Small intestine (tissue), 7 donors: ENCODE data around the gene FBLN1. TPM values are rescaled to one million over a fixed set of nuclear protein-coding genes. Genes with fewer than 3 reads are reported as not detected.

ENCODE experiments used
- DNase-seq, 2 donors: peaks; one replicate each; pipeline versions ENCODE4 v3.0.0 to v3.0.0-alpha.2; 2013
- FAIRE-seq: peaks from 2 replicates; lab custom pipeline; 2012; peaks lifted over from hg19 to GRCh38; lab: Jason Lieb, UNC
- H3K27ac ChIP-seq, 3 donors: one replicate each; pipeline ENCODE4 v1.5.1; 2013; ENCODE audit warnings: low read length in 2 of 3, mild to moderate bottlenecking in 2 of 3, control low read depth in 1 of 3, inconsistent platforms in 1 of 3, low read depth in 1 of 3, moderate library complexity in 1 of 3
- H3K27me3 ChIP-seq, 3 donors: one replicate each; pipeline ENCODE4 v1.6.1; 2013; ENCODE audit warnings: low read length in 3 of 3, inconsistent platforms in 1 of 3; ENCODE audit not compliant: control insufficient read depth in 3 of 3, insufficient read depth in 3 of 3
- H3K36me3 ChIP-seq, 3 donors: one replicate each; pipeline ENCODE4 v1.6.1; 2013; ENCODE audit warnings: low read length in 3 of 3, inconsistent platforms in 1 of 3, low read depth in 1 of 3, mild to moderate bottlenecking in 1 of 3, moderate library complexity in 1 of 3; ENCODE audit not compliant: control insufficient read depth in 3 of 3, insufficient read depth in 2 of 3
- H3K4me1 ChIP-seq, 3 donors: one replicate each; pipeline ENCODE4 v1.6.1; 2013; ENCODE audit warnings: low read length in 2 of 3, inconsistent platforms in 1 of 3, low read depth in 1 of 3, mild to moderate bottlenecking in 1 of 3, moderate library complexity in 1 of 3; ENCODE audit not compliant: control insufficient read depth in 3 of 3, insufficient read depth in 2 of 3
- H3K4me3 ChIP-seq, 3 donors: one replicate each; pipeline ENCODE4 v1.5.1; 2013; ENCODE audit warnings: low read length in 3 of 3, control low read depth in 1 of 3, inconsistent platforms in 1 of 3, low read depth in 1 of 3, mild to moderate bottlenecking in 1 of 3, moderate library complexity in 1 of 3
- H3K9me3 ChIP-seq, 2 donors: one replicate each; pipeline ENCODE4 v1.6.1; 2013; ENCODE audit warnings: low read depth in 1 of 2, low read length in 1 of 2; ENCODE audit not compliant: control insufficient read depth in 2 of 2, insufficient read depth in 1 of 2
- WGBS, 3 donors: extraction: QIAGEN DNeasy Blood & Tissue Kit; methylation state at CpG; one replicate each; pipeline ENCODE4 v1.1.7; 2013; 5-methylcytosine and 5-hydroxymethylcytosine counted together
- polyA plus RNA-seq, 4 donors: library from polyadenylated mRNA; stranded (reverse) in 3 of 4; unstranded in 1 of 4; fragments of 200-250 nt in 3 of 4; fragments of 120-200 nt in 1 of 4; gene quantifications; one replicate each; pipeline versions ENCODE4 v1.2.1 to v1.2.3, GENCODE V29; 2013
- donor health status: healthy with polysubstance abuse.
- donor health status: control.
- donor health status: control.
- donor health status: Bipolar disorder and iron deficiency.
- donor health status: healthy.

Gene FBLN1
- polyA plus RNA-seq, 4 donors: 0.89 to 144 (median 55.0) TPM

DNA sequence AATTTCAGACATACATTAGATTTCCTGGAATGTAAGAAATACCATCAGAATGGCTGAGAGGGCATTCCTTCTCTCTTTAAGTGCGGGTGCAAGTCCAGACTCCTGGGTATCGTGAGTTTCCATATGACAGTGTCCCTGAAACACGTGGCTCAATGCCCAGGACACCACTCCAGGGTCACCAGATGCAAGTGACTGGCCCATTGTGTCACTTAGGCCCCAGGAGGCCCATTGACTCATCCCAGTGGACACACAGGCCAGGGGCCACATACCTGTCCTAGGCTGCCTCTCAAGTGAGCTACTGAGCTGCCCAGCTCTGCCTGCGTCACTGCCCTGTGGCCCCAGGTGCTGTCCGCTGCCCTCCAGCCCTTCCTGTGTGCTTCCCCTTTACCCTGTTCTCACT lies 18.5 kb downstream of the FBLN1 start:
- Histone ChIP-seq H3K4me3 (no peak overlapping the region), H3K4me1 (no peaks in the 10 kb centered on the region), H3K27me3 (no peaks in the 10 kb centered on the region), H3K27ac (no peak overlapping the region), H3K36me3 (peaks cover 0 to 46% (median 0%) of the 10 kb centered on the region in 3 donors), H3K9me3 (no peaks in the 10 kb centered on the region)
- DNase-seq: no peak
- WGBS, 3 donors: 66 to 87% (median 76%) methylated on average over 5 of the region's 5 CpGs
- no peak for FAIRE-seq

DNA sequence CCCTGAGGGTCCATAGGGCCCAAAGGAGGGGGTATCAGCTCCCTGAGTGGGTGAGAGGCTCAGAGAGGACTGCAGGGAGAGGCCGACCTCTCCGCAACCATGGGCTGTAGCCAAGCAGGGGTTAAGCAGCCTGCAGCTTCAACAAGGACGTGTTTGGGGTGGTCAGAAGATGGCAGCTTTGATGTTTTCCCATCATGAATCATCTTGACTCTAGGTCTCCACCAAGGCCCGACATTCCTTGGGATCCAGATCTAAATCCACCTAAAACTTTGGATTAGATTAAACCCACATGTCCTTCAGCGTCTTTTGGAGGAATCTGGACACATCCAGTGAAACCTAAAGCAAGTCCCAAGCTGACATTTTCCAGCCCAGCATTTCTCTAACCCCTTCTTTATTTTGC lies 19.8 kb downstream of the FBLN1 start:
- H3K36me3 ChIP-seq: peaks cover 0 to 52% (median 0%) of the 10 kb centered on the region in 3 donors
- H3K27ac ChIP-seq: no peak overlapping the region
- no peak overlapping the region for H3K4me3 ChIP-seq
- DNase-seq (no peak), FAIRE-seq (no peak)
- H3K9me3 ChIP-seq: no peaks in the 10 kb centered on the region
- H3K4me1 ChIP-seq: no peaks in the 10 kb centered on the region
- 66 to 71% (median 67%) methylated on average over 5 of the region's 5 CpGs for WGBS, 3 donors
- no peaks in the 10 kb centered on the region for H3K27me3 ChIP-seq

DNA sequence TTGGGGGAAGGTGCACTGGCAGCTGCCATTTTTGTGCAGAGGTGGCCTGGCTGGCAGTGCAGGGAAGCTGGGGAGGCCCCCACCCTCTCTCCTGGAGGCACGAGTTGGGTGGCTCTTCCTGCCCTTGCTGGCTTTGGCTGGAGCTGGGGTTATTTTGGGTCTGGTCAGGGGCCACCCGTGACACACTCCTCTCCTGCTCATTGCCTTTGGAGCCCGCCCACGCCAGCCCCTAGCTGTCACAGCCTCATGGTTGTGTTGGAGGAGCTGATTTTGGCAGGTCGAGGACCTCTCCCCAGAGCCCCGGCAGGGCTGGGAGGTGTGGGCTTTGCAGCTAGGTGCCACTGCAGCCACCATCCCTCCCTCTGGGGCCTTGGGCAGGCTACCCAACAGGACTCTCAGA lies 21.5 kb downstream of the FBLN1 start:
- DNase-seq (no peak), FAIRE-seq (no peak)
- Histone ChIP-seq H3K4me1 (no peaks in the 10 kb centered on the region), H3K9me3 (no peaks in the 10 kb centered on the region), H3K4me3 (no peak overlapping the region), H3K27me3 (no peaks in the 10 kb centered on the region), H3K36me3 (peaks cover 0 to 50% (median 0%) of the 10 kb centered on the region in 3 donors), H3K27ac (no peak overlapping the region)
- 58 to 68% (median 64%) methylated on average over 6 of the region's 6 CpGs for WGBS, 3 donors

DNA sequence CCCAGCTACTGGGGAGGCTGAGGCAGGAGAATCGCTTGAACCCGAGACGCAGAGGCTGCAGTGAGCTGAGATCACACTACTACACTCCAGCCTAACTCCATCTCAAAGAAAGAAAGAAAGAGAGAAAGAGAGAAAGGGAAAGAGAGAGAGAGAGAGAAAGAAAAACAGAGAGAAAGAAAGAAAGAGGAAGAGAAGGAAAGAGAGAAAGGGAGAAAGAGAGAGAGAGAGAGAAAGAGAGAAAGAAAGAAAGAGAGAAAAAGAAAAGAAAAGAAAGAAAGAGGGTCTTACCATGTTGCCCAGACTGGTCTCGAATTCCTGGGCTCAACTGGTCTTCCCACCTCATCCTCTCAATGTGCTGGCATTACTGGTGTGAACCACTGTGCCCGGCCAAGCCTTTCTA lies 22.3 kb downstream of the FBLN1 start:
- H3K9me3 ChIP-seq: no peaks in the 10 kb centered on the region
- no peaks in the 10 kb centered on the region for H3K27me3 ChIP-seq
- H3K4me1 ChIP-seq: no peaks in the 10 kb centered on the region
- DNase-seq (no peak), FAIRE-seq (no peak)
- no peak overlapping the region for H3K4me3 ChIP-seq
- H3K27ac ChIP-seq: no peak overlapping the region
- WGBS, 3 donors: 68 to 91% (median 76%) methylated on average over 5 of the region's 5 CpGs
- H3K36me3 ChIP-seq: peaks cover 0 to 49% (median 0%) of the 10 kb centered on the region in 3 donors

DNA sequence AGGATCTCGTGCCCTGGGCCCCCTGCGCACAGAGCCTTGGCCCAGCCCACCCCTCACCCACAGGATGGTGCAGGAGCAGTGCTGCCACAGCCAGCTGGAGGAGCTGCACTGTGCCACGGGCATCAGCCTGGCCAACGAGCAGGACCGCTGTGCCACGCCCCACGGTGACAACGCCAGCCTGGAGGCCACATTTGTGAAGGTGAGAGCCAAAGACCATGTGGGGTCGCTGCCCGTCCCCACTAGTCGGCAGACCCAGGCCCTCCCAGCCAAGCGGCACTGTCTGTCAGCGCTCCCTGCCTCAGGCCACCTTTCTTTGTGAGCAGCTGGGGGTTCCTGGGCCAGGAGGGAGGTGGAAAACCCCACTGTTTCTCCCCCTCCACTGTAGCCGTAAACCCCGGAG lies 22.8 kb downstream of the FBLN1 start:
- H3K27ac ChIP-seq: no peak overlapping the region
- no peaks in the 10 kb centered on the region for H3K27me3 ChIP-seq
- no peak overlapping the region for H3K4me3 ChIP-seq
- no peaks in the 10 kb centered on the region for H3K9me3 ChIP-seq
- FAIRE-seq (no peak), DNase-seq (no peak)
- WGBS, 3 donors: 63 to 86% (median 81%) methylated on average over 9 to 15 of the region's 15 CpGs
- no peaks in the 10 kb centered on the region for H3K4me1 ChIP-seq
- H3K36me3 ChIP-seq: peaks cover 0 to 51% (median 0%) of the 10 kb centered on the region in 3 donors

DNA sequence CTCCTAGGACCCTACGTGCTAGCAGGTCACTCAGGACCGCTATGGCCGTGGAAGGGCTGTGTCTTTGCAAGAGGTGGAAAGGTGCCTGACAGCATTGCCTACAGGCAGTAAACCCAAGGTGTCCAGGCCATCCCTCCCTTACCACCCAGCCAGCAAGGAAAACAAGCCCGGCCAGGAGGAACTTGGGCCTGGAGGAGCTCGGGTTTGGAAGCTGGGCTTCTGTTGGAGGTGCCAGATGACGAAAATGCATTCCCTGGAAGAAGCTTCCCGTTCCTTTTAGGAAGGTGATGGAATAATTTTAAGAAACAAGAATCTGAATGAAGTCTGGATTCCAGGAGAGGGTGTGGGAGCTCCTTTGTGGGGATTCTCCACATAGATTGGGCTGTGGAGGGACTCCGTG lies 23.6 kb downstream of the FBLN1 start:
- H3K4me1 ChIP-seq: no peaks in the 10 kb centered on the region
- H3K27ac ChIP-seq: peak overlapping the region in 1 of 3 donors; percentile 58
- H3K36me3 ChIP-seq: peaks cover 0 to 51% (median 0%) of the 10 kb centered on the region in 3 donors
- H3K9me3 ChIP-seq: no peaks in the 10 kb centered on the region
- DNase-seq: no peak
- WGBS, 3 donors: 76 to 82% (median 81%) methylated on average over 8 of the region's 8 CpGs
- no peaks in the 10 kb centered on the region for H3K27me3 ChIP-seq
- no peak for FAIRE-seq
- H3K4me3 ChIP-seq: no peak overlapping the region

DNA sequence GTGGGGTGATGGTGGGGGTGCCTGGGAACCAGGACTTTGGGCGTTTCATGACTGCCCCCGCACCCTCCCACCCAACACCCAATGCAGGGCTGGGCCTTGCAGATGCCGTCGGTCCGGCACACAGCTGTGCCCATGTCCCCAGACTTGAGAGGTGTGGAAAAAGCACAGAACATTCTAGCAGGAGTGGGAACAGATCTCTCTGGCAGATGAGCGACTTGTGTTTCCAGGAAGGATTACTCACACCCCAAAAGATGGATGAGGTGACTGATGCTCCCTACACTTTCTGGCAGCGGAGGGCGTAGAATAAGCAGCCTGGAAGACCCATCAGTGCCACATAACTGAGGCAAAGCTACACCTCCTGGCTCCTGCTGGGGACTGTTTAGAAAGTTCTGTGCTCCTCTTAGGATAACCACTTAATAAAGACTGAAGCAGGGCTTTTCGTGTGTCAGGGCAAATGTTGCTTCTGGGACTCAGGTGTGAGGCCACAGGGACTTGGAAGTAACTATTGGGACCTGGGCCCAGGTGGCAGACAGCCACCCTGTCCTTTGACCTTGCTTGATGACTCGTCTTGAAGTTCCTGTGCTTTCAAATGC lies 24.2 kb downstream of the FBLN1 start:
- no peak for DNase-seq
- FAIRE-seq: no peak
- Histone ChIP-seq H3K36me3 (peaks cover 0 to 54% (median 0%) of the 10 kb centered on the region in 3 donors), H3K9me3 (no peaks in the 10 kb centered on the region), H3K4me1 (no peaks in the 10 kb centered on the region), H3K27me3 (no peaks in the 10 kb centered on the region), H3K27ac (no peak overlapping the region), H3K4me3 (no peak overlapping the region)
- 69 to 71% (median 71%) methylated on average over 10 of the region's 10 CpGs for WGBS, 3 donors

DNA sequence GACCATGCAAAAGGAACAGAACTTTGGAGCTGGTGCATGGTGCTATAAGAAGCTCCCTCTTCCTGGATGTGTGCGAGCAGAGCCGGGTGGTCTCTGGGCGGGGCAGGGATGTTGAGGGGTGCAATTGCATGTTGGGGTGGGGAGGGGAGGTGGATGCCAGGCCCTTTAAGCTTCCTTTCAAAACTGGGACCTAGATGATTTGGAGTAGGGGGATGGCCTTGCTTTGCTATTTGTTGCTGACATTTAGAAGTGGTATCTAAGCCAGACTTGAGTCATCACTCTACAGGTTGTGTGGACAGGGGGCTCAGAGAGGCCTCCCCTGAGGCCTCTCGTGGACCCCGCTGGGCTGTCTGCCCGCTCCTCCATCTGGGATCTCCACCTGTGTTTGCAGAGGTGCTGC lies 24.8 kb downstream of the FBLN1 start:
- FAIRE-seq: no peak
- WGBS, 3 donors: 77 to 83% (median 79%) methylated on average over 4 to 6 of the region's 6 CpGs
- H3K4me3 ChIP-seq: no peak overlapping the region
- no peaks in the 10 kb centered on the region for H3K4me1 ChIP-seq
- H3K36me3 ChIP-seq: peaks cover 0 to 55% (median 0%) of the 10 kb centered on the region in 3 donors
- no peaks in the 10 kb centered on the region for H3K9me3 ChIP-seq
- DNase-seq: no peak
- no peaks in the 10 kb centered on the region for H3K27me3 ChIP-seq
- H3K27ac ChIP-seq: peak overlapping the region in 1 of 3 donors; percentile 21

DNA sequence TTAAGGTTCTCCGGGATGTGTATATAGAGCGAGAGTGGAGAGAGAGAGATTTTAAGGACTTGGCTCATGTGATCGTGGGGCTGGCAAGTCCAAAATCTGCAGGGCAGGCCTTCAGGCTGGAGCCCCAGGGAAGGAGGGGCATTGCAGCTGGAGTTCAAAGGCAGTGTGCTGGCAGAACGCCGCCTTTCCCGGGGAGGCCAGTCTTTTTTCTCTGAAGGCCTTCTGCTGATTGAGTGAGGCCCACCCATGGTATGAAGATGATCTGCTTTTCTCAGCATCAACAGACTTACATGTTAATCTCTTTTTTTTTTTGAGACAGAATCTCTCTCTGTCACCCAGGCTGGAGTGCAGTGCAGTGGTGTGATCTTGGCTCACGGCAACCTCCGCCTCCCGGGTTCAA lies 25.4 kb downstream of the FBLN1 start:
- H3K27me3 ChIP-seq: no peaks in the 10 kb centered on the region
- DNase-seq (no peak), FAIRE-seq (no peak)
- peaks cover 0 to 56% (median 0%) of the 10 kb centered on the region in 3 donors for H3K36me3 ChIP-seq
- H3K9me3 ChIP-seq: no peaks in the 10 kb centered on the region
- no peak overlapping the region for H3K4me3 ChIP-seq
- H3K4me1 ChIP-seq: no peaks in the 10 kb centered on the region
- H3K27ac ChIP-seq: no peak overlapping the region
- WGBS, 3 donors: 80 to 93% (median 89%) methylated on average over 9 of the region's 9 CpGs
